GM08714 (cell line): Measurements from ENCODE around the gene NEUROG2.
"Not testable (repeated sequence)": the region's sequence is repeated elsewhere in the genome, so short reads cannot be mapped to it uniquely, and the experiment has no call there.

Source experiments
- H3K4me3 ChIP-seq: fragments of 200-500 bp; sonication (Bioruptor generic); 2 replicates; pipeline ENCODE4 v1.5.1; 2014; ENCODE audit warnings: mild to moderate bottlenecking, low read length, inconsistent platforms
- ZNF274 ChIP-seq: IDR thresholded peaks from 2 replicates; pipeline ENCODE4 v1.6.1; 2012; ENCODE audit warnings: mild to moderate bottlenecking, low read depth, low read length

NEUROG2 gene

DNA sequence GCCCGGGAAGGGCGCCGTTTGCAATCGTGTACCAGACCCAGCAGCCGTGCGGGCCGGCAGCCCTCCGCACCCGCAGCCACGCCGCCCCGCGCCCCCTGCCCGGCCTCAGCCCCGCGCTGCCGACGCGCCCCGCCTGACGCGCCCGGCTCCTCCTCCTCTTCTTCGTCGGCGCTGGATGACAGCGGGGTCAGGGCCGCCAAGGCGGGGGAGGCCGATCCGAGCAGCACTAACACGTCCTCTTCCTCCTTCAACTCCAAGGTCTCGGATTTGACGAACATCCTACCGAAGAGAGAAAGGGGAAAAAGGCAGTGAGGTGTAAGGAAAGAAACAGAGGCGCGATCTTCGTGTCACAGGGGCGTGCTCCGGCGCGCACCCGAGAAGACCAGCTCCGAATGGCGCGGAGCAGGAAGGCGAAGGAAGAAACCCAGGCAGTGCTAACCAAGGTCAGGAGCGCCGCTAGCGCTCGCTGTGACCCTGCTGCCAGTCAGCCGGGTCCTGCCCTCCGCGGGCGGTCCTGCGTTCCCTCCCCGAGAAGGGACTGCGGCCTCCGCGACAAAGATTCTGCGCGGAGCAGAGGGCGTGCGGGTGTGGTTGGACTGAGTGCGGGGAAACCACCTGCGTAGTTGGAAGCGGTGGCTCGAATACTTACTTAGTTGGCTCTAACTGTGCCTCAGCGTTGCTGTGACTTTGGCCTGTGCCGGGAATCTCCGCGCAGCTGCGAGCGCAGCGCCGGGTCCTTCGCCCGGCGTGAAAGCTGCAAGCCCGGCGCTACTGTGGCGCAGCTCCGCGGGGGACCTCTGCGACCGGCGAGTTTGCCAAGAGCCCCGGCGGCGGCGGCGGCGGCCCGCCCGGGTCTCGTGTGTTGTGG is 548 bp downstream of the NEUROG2 start:
- peak overlapping the region; percentile 58 for H3K4me3 ChIP-seq
- TF ChIP-seq ZNF274, result no peak

DNA sequence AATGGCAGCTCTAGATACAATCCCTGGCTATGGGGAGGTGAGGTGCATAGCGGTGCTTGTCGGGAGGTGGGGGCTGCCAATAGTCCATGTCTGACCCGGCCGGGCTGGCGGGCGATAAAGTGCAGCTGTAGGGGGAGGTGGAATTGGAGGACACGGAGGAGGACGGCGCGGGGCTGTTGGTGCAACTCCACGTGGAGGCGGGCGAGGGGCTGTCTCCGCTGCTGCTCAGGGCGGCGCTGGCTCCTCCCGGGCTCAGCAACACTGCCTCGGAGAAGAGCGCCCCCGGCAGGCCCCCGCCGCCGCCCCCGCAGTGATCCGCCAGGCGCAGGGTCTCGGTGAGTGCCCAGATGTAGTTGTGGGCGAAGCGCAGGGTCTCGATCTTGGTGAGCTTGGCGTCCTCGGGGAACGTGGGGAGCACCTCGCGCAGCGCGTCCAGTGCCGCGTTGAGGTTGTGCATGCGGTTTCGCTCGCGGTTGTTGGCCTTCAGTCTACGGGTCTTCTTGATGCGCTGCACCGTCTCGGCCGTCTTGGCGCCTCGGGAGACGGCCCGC is 1.3 kb downstream of the NEUROG2 start:
- peak overlapping the region; percentile 58 for H3K4me3 ChIP-seq
- TF ChIP-seq ZNF274, result no peak

DNA sequence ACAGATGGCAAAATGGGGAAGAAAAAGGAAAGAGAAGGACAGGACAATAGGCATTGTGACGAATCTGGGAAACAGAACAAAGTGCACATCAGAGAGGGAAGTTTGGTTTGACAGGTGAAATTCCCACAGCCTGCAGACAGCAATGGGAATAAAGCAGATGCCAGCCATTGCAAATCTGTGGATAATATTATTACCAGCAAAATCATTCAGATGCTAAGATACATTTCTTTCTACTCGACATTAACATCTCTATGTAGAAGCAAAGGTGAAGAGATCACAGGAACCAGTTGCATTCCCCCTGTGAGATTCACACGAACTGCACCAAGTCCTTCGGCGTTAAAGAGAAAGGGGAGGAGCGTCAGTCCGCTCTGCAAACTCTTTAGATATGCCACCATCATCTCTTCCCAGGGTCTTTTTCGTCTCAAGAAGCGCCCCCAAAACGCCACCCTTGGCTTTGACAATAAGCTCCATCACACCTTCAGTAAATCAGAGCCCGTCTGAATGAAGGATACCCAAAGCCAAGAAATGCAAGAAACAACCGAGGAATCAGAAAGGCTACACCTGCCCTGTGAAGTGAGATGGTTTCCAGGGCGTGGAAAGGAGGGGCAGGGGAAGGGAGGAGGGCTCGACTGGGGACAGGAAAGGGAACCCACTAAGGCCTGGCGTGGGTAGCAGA is 1.9 kb downstream of the NEUROG2 start:
- peak overlapping the region; percentile 58 for H3K4me3 ChIP-seq
- no peak for TF ChIP-seq ZNF274

DNA sequence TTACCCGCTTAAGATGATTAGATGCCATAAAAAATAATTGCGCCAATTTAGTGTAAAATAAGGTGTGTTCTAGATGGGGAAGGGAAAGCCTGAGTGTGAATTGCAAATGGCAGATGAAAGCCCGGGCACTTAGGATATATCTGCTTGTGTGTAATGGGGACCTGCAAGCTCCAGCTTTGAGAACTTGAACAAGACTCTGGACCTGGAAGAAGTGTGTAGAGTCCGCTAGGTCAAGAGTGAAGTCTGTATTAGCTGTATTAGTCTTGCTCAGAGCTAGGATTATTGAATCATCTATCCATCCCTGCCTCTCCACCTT is 4.2 kb downstream of the NEUROG2 start:
- TF ChIP-seq ZNF274, result no peak
- H3K4me3 ChIP-seq, result no peak overlapping the region

DNA sequence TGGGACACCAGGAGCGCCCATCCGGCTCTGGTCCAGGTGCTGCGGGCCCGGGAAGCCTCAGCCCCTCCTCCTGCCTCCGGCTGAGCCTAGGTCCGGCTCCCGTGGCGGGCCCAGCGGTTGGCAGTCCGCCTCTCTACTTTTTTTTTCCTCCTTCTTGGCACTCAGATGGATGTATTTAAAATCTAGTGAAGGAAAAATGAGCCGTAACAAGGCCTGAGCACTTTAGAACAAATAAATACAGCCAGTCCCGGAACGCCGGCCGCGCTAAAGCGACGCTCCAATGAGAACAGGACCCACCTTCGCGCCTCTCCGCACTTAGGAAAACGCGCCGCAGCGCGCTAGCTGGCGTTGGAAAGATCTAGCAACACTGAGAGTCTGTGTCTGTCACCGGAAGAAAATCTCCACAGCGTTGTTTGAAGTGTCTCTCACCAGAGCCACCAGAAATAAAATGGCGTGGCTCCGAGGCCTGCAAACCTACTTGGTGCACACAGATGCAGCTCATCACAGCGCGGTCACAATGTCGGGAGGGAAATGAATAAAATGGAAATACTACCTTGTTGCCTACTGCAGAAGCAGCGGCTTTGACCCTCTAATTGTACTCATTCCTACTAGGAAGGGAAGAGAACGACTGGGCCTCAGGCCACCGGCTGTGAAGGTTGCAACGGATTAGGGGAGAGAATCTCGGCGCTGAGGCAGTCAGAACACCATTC is 4.7 kb downstream of the NEUROG2 start:
- no peak for TF ChIP-seq ZNF274
- H3K4me3 ChIP-seq, result no peak overlapping the region; the same call in 1 of the 2 replicates

DNA sequence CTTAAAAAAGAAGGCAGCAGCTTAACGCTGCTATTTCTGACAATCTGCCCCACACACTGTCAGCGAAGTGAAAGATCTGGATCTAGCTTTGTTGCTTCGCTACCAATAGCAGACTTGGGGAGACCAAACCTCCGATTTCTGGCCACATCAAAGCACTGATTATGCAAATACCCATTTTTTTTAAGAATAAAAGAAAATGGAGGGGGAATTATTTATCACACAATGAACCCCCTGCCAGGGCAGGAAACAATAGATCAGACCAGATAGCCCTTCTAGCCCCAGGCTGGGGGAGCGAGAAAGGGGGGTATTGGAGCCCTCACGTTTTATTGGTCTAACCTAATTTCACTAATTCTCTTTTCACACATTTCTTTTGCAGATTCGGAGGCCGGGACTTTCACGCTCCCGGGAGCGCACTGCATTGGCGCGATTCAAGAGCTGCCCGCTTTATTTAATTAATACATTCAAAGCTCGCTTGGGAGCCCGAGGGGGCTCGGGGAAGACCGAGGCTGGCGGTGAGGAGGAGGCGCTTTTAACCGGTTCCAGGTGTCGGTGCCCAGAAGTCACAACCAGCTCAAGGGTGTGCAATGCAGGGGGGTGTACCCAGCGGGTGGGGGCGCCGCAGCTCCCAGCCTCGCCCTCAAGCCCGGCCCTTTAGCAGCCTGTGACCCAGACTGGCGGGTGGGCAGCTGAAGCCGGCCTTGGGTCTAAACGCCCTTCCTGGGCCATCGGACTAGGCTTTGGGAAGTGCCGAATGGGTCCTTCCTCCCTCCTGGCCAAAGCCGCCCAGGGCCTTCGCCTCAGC is 5.5 kb downstream of the NEUROG2 start:
- TF ChIP-seq ZNF274, result no peak
- H3K4me3 ChIP-seq, result peak overlapping the region; percentile 45; the same call in 1 of the 2 replicates

DNA sequence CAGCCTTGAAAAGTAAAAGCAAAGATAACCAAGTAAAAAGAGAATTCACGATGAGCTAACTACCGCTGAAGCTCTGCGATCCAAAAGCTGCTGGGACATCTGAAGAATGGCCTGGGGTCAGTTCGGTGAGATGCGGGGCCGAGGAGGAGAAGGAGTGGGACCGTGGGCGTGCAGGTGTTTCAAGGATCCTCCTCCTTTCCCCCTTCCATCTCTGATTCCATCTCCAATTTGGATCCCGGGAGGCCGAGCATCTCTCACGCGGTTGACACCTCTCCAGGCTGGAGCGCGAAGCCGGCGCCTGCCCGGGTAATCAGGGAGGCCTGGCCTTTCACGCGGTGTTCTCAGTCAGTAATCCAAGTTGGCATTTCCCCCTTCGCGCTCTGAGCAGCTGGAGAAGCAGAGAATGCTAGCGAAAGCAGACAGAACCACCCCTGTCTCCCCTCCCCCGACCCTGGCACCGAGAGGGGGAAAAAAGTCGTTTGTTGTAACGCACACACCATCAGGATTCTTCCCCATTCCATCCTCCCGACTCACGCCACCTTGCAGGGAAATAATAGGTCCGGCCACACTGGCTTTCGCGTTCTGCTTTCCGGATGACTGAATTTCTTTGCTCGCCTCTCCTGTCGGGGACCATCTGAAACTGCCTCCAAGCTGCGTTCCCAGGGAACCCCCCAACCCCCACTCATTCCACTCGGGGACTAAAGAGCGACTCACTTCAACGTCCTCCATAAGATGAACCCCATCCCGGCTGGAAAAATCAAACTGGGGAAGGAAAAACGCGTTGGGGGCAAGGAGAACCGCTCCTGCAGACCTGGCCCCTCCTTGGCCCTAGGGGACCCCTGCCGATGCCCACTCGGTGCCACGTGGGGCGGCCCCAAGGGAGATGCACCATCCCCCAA is 6.5 kb downstream of the NEUROG2 start:
- no peak for TF ChIP-seq ZNF274
- peak overlapping the region; percentile 29; the same call in 1 of the 2 replicates for H3K4me3 ChIP-seq

DNA sequence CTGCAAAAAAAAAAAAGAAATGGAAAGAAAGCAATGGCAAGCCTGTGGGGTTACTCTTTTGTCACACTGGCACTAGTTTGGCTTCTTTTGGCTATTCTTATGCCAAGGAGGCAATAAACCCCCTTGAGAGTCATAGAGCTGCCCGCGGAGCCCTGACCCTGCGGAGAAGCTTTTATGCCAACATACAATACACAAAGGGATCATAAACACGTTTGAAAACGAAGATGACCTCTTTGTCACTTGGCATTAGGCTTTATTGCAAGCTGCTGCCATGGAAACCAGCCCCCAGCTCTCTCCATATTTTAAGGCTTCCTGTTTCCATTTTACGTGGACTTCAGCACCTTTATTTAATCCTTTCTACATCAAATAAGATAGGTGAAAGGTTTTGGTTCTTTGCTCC is 7.6 kb downstream of the NEUROG2 start:
- no peak overlapping the region for H3K4me3 ChIP-seq
- no peak for TF ChIP-seq ZNF274

DNA sequence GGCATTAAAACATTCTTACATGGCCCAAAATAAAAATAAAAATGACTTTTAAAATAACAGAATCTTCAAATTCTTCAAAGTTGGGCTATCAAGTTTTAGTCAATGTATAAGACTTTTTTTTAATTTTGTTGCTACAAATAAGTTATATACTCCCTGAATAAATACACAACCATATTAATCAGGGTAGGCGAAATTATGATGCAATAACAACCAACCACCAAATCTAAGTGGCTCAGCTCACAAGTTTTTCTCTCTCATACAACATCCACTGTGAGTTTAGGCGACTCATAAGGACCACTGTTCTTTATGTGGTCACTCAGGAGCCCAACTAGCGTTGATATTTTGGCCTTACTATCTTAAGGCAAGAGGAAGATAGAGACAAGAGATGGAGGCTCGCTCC is 11.2 kb downstream of the NEUROG2 start:
- H3K4me3 ChIP-seq, result no peak overlapping the region
- TF ChIP-seq ZNF274, result no peak

DNA sequence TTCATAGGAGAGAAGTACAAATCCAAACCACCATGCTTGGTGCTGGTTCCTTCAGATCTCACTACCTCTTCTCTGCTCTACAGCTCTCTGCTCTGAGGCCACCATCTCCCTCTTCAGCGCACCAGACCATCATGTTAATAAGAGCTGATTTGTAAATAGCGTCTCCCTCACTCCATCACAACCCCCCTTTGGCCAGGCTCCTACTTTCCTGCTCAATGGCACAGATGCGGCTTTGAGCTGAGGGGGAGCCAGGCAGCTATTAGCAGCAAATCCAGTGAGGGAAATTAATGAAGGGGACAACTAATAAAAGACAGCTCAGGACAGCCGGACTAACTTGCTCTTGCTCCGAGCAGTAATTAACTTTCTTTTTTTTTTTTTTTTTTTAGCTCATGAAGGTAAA is 13.1 kb downstream of the NEUROG2 start:
- H3K4me3 ChIP-seq, result no peak overlapping the region
- TF ChIP-seq ZNF274, result no peak

DNA sequence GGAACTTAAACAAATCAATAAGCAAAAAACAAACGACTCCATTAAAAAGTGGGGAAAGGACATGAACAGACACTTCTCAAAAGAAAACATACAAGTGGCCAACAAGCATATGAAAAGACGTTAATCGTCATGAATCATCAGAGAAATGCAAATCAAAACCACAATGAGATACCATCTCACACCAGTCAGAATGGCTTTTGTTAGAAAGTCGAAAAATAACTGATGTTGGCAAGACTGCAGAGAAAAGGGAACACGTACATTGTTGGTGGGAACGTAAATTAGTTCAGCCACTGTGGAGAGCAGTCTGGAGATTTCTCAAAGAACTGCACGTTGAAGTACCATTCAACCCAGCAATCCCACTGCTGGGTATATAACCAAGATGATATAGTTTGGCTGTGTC is 23.7 kb downstream of the NEUROG2 start:
- no peak overlapping the region for H3K4me3 ChIP-seq
- TF ChIP-seq ZNF274, result no peak

DNA sequence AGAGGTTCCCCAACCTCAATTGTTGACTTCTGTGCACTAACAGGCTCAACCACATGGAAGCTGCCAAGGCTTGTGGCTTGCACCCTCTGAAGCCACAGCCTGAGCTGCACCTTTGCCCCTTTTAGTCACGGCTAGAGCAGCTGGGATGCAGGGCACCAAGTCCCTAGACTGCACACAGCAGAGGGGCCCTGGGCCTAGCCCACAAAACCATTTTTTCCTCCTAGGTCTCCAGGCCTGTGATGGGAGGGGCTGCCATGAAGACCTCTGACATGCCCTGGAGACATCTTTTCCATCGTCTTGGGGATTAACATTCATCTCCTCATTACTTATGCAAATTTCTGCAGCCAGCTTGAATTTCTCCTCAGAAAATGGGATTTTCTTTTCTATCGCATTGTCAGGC is 25.2 kb downstream of the NEUROG2 start:
- not testable (repeated sequence) for H3K4me3 ChIP-seq

DNA sequence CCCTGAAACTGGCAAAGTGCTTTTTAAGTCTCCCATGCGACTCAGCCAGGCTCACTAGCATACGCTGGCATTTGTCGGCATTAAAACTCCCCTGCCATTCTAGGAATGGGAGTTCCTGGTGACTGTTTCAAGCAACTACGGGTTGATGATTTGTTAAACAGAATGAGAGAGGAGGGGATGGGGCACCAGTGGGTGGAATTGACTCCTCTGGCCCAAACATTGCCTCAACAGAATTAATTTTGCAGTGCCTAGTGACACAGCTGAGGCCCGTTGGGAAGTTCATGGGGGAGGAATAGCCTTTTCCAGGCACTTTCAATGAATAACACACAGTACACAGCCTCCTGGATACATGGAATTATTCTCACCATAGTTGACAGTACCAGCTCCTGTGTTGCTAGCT is 30.1 kb downstream of the NEUROG2 start:
- no peak overlapping the region for H3K4me3 ChIP-seq
- TF ChIP-seq ZNF274, result no peak

DNA sequence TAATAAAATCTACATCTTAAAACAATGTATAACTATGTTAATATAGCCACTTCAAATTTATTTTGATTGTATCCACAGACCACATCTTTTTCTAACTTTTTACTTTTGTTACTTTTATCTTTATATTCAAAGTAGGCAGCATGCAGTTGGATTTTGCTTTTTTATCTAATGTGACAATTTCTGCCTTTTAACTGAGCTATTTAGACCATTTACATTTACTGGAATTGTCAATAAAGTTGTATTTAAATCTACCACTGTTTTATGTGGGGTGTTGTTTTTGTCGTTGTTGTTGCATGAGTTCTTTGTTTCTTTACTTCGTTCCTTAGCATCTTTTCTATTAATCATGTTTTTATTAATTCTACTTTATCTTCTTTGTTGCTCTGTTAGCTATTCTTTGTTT is 42.0 kb downstream of the NEUROG2 start:
- H3K4me3 ChIP-seq, result no peak overlapping the region
- no peak for TF ChIP-seq ZNF274
